HepG2 (cell line): ENCODE measurements around the gene DUS2. TPM values are rescaled to one million over a fixed set of nuclear protein-coding genes. Genes with fewer than 3 reads are reported as not detected.

ENCODE experiments used
- FOXJ3 ChIP-seq: sonication (generic); formaldehyde crosslinking; IDR thresholded peaks from 2 replicates; pipeline ENCODE4 v1.4.0; 2020; ENCODE audit warnings: missing genetic modification reagents, mild to moderate bottlenecking, borderline replicate concordance
- HNF1A ChIP-seq, 2 experiments: sonication (generic) in 1 of 2; formaldehyde crosslinking in 1 of 2; IDR thresholded peaks; 2 replicates each; pipeline versions ENCODE4 v1.4.0 to v1.6.1; 2016 to 2020; ENCODE audit warnings: borderline replicate concordance in 1 of 2, low read depth in 1 of 2, mild to moderate bottlenecking in 1 of 2, missing genetic modification reagents in 1 of 2
- KDM3A ChIP-seq: IDR thresholded peaks from 2 replicates; pipeline ENCODE4 v1.6.1; 2018; ENCODE audit warnings: low read depth, missing compliant biosample characterization
- KMT2B ChIP-seq: IDR thresholded peaks from 2 replicates; pipeline ENCODE4 v1.6.1; 2016; ENCODE audit warnings: missing genetic modification reagents, missing compliant biosample characterization
- NFYC ChIP-seq: IDR thresholded peaks from 2 replicates; pipeline ENCODE4 v1.6.1; 2016; ENCODE audit warnings: missing genetic modification reagents, missing compliant biosample characterization
- NR2F6 ChIP-seq, 2 experiments: IDR thresholded peaks; 2 replicates each; pipeline ENCODE4 v1.6.1; 2016; ENCODE audit warnings: antibody characterized with exemption in 1 of 2, mild to moderate bottlenecking in 1 of 2
- ZNF224 ChIP-seq: sonication (generic); formaldehyde crosslinking; IDR thresholded peaks from 2 replicates; pipeline ENCODE4 v1.5.0; 2020; ENCODE audit warnings: mild to moderate bottlenecking, missing genetic modification reagents
- ZNF510 ChIP-seq: sonication (generic); formaldehyde crosslinking; IDR thresholded peaks from 2 replicates; pipeline ENCODE4 v1.4.0; 2020; ENCODE audit warnings: low read depth, mild to moderate bottlenecking, missing genetic modification reagents
- ZNF891 ChIP-seq: sonication (generic); formaldehyde crosslinking; IDR thresholded peaks from 2 replicates; pipeline ENCODE4 v1.5.0; 2020; ENCODE audit warnings: mild to moderate bottlenecking, missing genetic modification reagents
- polyA plus RNA-seq, 8 experiments: library from polyadenylated mRNA; depleted of rRNA in 3 of 8; stranded (reverse) in 7 of 8; unstranded in 1 of 8; fragments of >200 nt; fragmentation: Illumina TruSeq in 4 of 8; extraction: Trizol in 4 of 8; gene quantifications; 2 replicates each; pipeline versions ENCODE4 v1.2.1 to v1.2.3, GENCODE V29; 2011 to 2016; ENCODE audit warnings: low read depth in 4 of 8, missing spikeins in 1 of 8, mixed read lengths in 1 of 8; ENCODE audit not compliant: insufficient read depth in 1 of 8
- total RNA-seq, 5 experiments: library from RNA; depleted of rRNA; stranded (reverse); fragments of >200 nt; fragmentation: Illumina TruSeq; extraction: Trizol; gene quantifications; 2 replicates each; pipeline ENCODE4 v1.2.3, GENCODE V29; 2016; ENCODE audit warnings: low read depth in 1 of 5
- TF ChIP-seq, protein P1 (sequence below): sonication (generic); formaldehyde crosslinking; IDR thresholded peaks from 2 replicates; pipeline ENCODE4 v1.4.0; 2020; ENCODE audit warnings: missing genetic modification reagents, borderline replicate concordance
- TF ChIP-seq, protein P2 (sequence below): sonication (generic); formaldehyde crosslinking; IDR thresholded peaks from 2 replicates; pipeline ENCODE4 v1.5.0; 2020; ENCODE audit warnings: mild to moderate bottlenecking, missing genetic modification reagents, moderate library complexity
- TF ChIP-seq, protein P3 (sequence below): sonication (generic); formaldehyde crosslinking; IDR thresholded peaks from 2 replicates; pipeline ENCODE4 v1.4.0; 2020; ENCODE audit warnings: missing genetic modification reagents

Gene DUS2
- total and polyA plus RNA-seq, 2 of the 13 experiments (the other 11 are each of a cell fraction or from before 2014, with no cell fraction given) = 17.8 to 25.1 TPM

GRCh38 chr16:68040506-68041288 lies 17.6 kb downstream of the DUS2 start (continued):
- TF ChIP-seq HNF1A (IDR thresholded peaks at IDR 0.05; ENCODE audit: low read depth) (no peak), HNF1A (CRISPR knock-in tag; IDR thresholded peaks at IDR 0.05; ENCODE audit: borderline replicate concordance) (0 out of 2 replicates have a peak, but pooled peaks have one; percentile 34), KMT2B (CRISPR knock-in tag) (0 out of 2 replicates have a peak, but pooled peaks have one; percentile 35), NFYC (CRISPR knock-in tag) (no peak), FOXJ3 (no peak), ZNF510 (CRISPR knock-in tag) (peak; percentile 63; the same call in 1 of the 2 replicates), ZNF891 (peak; percentile 38; the same call in 1 of the 2 replicates), ZNF224 (CRISPR knock-in tag) (0 out of 2 replicates have a peak, but pooled peaks have one; percentile 27), NR2F6 (IDR thresholded peaks at IDR 0.05) (no peak), NR2F6 (CRISPR knock-in tag; IDR thresholded peaks at IDR 0.05) (peak; percentile 70; the same call in 1 of the 2 replicates), KDM3A (CRISPR knock-in tag) (0 out of 2 replicates have a peak, but pooled peaks have one; percentile 60)
- TF ChIP-seq, protein P1, sequence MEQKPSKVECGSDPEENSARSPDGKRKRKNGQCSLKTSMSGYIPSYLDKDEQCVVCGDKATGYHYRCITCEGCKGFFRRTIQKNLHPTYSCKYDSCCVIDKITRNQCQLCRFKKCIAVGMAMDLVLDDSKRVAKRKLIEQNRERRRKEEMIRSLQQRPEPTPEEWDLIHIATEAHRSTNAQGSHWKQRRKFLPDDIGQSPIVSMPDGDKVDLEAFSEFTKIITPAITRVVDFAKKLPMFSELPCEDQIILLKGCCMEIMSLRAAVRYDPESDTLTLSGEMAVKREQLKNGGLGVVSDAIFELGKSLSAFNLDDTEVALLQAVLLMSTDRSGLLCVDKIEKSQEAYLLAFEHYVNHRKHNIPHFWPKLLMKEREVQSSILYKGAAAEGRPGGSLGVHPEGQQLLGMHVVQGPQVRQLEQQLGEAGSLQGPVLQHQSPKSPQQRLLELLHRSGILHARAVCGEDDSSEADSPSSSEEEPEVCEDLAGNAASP = peak; percentile 91; the same call in 1 of the 2 replicates
- TF ChIP-seq, protein P2, sequence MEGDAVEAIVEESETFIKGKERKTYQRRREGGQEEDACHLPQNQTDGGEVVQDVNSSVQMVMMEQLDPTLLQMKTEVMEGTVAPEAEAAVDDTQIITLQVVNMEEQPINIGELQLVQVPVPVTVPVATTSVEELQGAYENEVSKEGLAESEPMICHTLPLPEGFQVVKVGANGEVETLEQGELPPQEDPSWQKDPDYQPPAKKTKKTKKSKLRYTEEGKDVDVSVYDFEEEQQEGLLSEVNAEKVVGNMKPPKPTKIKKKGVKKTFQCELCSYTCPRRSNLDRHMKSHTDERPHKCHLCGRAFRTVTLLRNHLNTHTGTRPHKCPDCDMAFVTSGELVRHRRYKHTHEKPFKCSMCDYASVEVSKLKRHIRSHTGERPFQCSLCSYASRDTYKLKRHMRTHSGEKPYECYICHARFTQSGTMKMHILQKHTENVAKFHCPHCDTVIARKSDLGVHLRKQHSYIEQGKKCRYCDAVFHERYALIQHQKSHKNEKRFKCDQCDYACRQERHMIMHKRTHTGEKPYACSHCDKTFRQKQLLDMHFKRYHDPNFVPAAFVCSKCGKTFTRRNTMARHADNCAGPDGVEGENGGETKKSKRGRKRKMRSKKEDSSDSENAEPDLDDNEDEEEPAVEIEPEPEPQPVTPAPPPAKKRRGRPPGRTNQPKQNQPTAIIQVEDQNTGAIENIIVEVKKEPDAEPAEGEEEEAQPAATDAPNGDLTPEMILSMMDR (CRISPR knock-in tag) = peak; percentile 95
- TF ChIP-seq, protein P3, sequence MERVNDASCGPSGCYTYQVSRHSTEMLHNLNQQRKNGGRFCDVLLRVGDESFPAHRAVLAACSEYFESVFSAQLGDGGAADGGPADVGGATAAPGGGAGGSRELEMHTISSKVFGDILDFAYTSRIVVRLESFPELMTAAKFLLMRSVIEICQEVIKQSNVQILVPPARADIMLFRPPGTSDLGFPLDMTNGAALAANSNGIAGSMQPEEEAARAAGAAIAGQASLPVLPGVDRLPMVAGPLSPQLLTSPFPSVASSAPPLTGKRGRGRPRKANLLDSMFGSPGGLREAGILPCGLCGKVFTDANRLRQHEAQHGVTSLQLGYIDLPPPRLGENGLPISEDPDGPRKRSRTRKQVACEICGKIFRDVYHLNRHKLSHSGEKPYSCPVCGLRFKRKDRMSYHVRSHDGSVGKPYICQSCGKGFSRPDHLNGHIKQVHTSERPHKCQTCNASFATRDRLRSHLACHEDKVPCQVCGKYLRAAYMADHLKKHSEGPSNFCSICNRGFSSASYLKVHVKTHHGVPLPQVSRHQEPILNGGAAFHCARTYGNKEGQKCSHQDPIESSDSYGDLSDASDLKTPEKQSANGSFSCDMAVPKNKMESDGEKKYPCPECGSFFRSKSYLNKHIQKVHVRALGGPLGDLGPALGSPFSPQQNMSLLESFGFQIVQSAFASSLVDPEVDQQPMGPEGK (CRISPR knock-in tag) = peak; percentile 94
